Measurements from ENCODE around the gene SF3B3. TPM values are rescaled to one million over a fixed set of nuclear protein-coding genes. Genes with fewer than 3 reads are reported as not detected.

SF3B3 gene
- total and polyA plus RNA-seq, 8 donors, result 43.9 to 131 (median 85.5) TPM

- no peaks in the 10 kb centered on the region for H3K36me3 ChIP-seq
- no peaks in the 10 kb centered on the region for H3K27me3 ChIP-seq
- no peak overlapping the region for H3K27ac ChIP-seq
- WGBS, 2 donors, result 82 to 89% methylated on average over 4 of the region's 4 CpGs
- intact Hi-C loops (cut with DNase I), result no loop called here
- no peaks in the 10 kb centered on the region for H3K9me3 ChIP-seq
- no peak overlapping the region for H3K4me3 ChIP-seq
- no peak for TF ChIP-seq CTCF (IDR thresholded peaks at IDR 0.05)
- H3K4me1 ChIP-seq, result no peaks in the 10 kb centered on the region
- FAIRE-seq (no peak), DNase-seq (no peak), ATAC-seq (no peak)
These were observed 73.7 kb downstream of the SF3B3 start for GRCh38 chr16:70597135-70597835.

- DNase-seq, result no peak
- intact Hi-C loops (cut with DNase I), result no loop called here
- Histone ChIP-seq H3K9me3 (no peaks in the 10 kb centered on the region), H3K36me3 (no peaks in the 10 kb centered on the region), H3K27me3 (no peaks in the 10 kb centered on the region), H3K27ac (no peak overlapping the region), H3K4me1 (no peaks in the 10 kb centered on the region), H3K4me3 (no peak overlapping the region)
- no peak for TF ChIP-seq CTCF (IDR thresholded peaks at IDR 0.05)
- 71 to 84% methylated on average over 6 of the region's 6 CpGs for WGBS, 2 donors
- FAIRE-seq, result no peak
- ATAC-seq, result no peak
These were observed 75.4 kb downstream of the SF3B3 start for GRCh38 chr16:70598937-70599503.

- Histone ChIP-seq H3K4me3 (no peak overlapping the region), H3K36me3 (no peaks in the 10 kb centered on the region), H3K27me3 (no peaks in the 10 kb centered on the region), H3K4me1 (no peaks in the 10 kb centered on the region), H3K27ac (no peak overlapping the region), H3K9me3 (no peaks in the 10 kb centered on the region)
- intact Hi-C loops (cut with DNase I), result no loop called here
- FAIRE-seq (no peak), ATAC-seq (no peak), DNase-seq (no peak)
- TF ChIP-seq CTCF (IDR thresholded peaks at IDR 0.05), result no peak
- WGBS, 2 donors, result 68 to 70% methylated on average over 3 of the region's 3 CpGs
These were observed 77.1 kb downstream of the SF3B3 start for GRCh38 chr16:70600730-70601129.

GRCh38 chr16:70601576-70602575 lies 78.3 kb downstream of the SF3B3 start:
- H3K27me3 ChIP-seq, result no peaks in the 10 kb centered on the region
- intact Hi-C loops (cut with DNase I), result no loop called here
- H3K9me3 ChIP-seq, result no peaks in the 10 kb centered on the region
- FAIRE-seq (no peak), DNase-seq (no peak), ATAC-seq (no peak)
- H3K4me3 ChIP-seq, result no peak overlapping the region
- no peaks in the 10 kb centered on the region for H3K36me3 ChIP-seq
- 63 to 72% methylated on average over 8 of the region's 8 CpGs for WGBS, 2 donors
- no peak for TF ChIP-seq CTCF (IDR thresholded peaks at IDR 0.05)
- no peak overlapping the region for H3K27ac ChIP-seq
- no peaks in the 10 kb centered on the region for H3K4me1 ChIP-seq
